GM18517 (cell line): ENCODE results near the gene ANO1.

Experiments used
- ATAC-seq: cut with Tn5 transposase; IDR thresholded peaks from one replicate; pipeline ENCODE4 v1.9.1; 2021; ENCODE audit warnings: mild to moderate bottlenecking, moderate library complexity; ENCODE audit not compliant: unreplicated experiment

The ANO1 gene

DNA sequence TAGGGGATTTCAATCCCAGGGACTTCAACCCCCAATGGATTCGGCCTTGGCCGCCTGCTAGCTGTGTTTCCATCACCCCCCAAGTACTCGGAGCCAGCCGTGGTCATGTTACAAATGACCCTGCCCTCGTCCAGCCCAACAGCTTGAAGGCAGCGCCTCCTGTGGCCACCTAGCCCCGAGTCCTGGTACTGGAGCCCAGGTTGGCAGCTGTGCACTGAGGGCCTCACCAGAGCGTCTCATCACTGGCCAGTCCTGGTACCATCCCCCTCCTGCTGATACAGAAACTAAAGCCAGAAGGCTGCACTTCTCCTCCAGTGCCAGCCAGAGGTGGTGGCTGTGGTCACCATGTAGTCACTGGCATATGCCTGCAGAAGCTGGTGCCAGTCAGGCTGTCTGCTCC lies 80.1 kb downstream of the ANO1 start:
- ATAC-seq: no peak

DNA sequence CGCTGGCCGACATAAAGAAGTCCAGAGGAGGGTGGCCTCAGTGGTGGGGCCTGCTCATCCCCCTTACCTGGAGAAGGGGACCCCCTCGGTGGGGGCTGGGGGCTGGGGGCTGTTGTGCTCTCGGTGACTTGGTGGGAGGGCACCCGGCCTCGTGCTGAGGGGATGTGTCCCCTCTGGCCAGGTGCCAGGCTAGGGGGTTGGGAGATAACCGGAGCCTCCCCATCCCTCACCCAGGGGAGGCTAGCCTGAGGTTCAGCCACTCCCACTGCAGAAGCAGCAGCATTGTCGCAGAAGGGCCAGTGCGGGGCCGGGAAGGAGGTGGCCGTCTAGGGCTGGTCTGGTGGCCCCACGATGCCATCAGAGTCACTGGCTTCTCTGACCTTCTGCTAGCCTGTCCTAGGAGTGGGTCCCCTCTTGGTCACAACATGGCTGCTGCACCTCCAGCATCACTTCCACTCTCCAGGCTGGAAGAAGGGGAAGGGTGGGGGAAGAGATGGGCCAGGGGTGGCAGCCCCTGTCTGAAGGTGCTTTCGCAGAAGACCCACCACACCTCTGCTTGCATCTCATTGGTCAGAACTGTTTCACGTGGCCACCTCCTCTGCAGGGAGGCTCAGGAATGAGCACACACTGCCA lies 80.8 kb downstream of the ANO1 start:
- no peak for ATAC-seq

DNA sequence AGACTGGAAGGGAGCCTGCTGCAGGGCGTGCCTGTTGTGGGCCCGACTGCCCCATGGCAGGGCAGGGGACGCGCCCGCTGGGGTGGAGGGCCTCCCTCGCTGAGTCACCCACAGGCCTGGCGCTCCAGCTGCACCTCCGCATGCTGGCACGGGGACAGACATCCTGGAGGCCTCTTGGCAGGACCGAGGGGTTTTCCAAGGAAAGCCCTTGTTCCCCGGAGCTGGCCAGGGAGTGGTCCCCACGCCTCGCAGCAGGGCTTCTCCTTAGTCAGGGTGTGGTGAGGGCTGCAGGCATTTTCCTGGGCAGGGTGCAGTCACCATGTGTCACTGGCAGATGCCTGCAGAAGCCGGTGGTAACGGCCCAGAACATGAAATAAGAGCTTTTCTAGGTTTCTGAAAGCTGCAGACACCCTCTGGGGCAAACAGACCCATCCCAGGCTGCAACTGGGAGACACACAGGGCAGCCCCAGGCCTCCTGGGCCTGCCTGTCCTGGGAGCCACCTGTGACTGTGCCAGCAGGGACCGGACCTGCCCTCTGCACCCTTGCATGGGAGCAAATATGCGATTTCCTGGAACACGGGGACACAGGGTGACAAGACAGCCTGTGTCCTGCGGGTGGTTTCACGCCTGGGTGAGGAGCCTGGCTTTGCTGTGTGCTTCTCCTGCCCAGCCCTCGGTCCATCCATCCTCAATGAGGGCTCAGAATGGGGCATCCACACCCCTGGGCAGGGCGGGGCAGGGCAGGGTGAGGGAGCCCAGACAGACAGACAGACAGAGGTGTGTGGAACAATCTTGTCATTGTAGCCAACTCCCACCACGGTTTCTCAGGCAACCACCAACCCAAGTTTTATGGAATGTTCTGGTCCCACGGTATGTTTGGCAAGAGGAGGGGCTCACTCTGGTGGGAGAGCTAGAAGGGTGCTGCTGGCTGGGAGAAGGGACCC lies 81.8 kb downstream of the ANO1 start:
- no peak for ATAC-seq

DNA sequence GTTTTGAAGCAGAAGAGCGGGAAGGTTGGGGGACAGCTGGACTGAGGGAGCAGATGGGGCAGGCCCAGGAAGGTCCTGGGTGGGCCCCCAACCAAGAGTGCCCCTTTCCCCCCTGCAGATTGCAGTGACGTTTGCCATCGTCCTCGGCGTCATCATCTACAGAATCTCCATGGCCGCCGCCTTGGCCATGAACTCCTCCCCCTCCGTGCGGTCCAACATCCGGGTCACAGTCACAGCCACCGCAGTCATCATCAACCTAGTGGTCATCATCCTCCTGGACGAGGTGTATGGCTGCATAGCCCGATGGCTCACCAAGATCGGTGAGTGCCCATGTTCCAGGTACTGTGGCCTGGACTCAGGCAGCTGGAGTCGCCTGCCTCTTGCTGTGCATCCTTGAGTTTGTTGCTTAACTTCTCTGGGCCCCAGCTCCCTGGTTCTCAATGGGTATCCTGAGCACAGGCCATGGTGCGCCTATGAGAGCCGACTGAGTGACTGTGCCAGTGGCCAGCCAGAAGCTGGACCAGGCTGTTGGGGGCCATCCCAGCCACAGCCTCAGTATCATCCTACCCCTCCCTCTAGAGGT lies 83.0 kb downstream of the ANO1 start:
- ATAC-seq: no peak

DNA sequence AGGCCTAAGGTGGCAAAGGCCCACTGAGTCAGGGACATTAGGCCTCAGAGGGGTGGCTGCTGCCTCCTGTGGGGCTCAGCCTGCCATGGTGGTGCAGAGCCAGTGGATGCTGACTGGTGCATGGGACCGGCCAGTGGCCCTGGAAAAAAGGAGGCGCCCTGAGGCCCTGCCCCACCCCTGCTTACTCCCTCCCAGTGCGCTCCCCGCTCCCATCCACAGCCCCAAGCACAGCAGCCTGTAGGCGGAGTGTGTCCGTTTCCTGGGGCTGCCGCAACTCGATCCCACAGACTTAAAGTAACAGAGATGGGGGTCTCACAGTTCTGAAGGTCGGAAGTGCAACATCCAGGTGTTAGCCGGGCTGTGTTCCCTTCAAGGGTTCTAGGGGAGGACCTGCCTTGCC lies 86.6 kb downstream of the ANO1 start:
- no peak for ATAC-seq

DNA sequence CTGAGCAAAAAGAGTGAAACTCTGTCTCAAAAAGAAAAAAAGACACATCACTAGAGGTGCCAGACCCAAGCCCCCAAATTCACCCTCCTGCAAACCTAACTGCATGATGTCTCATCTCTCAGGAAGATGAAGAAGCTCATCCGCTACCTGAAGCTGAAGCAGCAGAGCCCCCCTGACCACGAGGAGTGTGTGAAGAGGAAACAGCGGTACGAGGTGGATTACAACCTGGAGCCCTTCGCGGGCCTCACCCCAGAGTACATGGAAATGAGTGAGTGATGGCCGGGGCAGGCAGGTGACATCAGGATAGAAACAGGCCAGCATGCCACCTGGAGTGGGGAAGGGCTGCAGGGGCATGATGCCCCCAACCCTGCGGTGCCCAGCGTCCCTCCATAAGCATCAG lies 89.0 kb downstream of the ANO1 start:
- ATAC-seq: no peak

DNA sequence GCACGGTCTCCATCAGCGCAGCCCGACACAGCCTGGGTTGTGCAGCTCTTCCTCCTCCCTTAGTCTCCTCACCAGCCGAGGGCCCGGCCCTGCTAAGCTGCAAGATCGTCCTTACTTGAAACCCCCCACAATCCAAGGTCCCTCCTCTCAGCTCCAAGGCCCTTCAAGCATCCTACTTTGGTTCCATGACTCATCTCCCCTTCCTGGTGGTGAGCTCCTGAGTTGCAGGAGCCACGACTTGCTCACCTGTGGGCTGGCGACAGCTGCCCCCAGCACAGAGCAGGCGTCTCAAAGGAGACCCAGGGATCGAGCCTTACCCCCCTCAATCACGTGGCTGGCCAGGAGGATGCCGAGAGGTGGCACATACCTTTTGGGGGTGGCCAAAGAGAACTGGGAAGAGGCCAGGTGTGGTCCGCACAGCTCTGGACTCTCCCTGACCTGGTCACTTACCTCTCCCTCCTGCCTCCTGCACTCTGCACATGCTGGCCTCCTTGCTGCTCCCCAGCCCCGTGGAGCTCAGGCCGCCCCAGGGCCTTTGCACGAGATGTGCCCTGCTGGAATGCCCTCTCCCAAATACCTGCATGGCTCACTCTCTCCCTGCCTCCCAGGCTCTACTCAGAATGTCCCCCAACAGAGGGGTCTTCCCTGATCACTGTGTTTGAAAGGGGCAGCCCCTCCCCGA lies 89.7 kb downstream of the ANO1 start:
- ATAC-seq: no peak

DNA sequence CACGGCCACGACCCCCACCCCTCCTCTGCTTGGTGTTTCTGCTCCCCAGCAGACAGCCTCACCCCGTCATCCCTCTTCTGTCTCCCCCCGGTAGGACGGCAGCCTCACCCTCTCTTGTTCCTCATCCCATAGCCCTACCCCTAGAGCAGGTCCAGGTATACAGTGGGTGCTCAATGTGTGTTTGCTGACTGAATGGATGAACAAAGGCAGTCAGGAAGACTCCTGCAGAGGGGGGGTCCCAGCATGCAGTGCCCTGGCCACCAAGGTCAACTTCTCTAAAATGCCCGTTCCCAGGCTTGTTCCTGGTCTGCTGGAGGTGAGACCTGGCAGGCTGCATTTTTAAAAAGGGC lies 90.3 kb downstream of the ANO1 start:
- ATAC-seq: no peak

DNA sequence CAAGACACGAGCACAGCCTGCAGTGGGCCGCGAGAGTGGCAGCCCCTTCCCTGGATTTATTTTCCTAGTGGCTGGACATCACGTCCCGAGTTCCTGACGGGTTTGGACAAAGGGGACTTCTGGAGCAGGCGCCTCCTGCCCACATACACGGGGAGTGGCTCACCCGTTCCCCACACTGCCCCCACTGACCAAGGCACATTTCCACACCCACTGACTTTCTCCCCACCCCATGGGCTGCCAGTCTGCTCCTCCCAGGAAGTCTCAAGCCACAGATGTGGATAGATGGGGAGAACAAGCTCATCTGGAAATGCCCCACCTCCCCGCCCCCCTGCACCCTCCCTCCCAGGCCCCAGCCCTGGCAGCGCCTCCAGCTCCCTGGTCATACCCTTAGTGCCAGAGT lies 91.0 kb downstream of the ANO1 start:
- no peak for ATAC-seq

DNA sequence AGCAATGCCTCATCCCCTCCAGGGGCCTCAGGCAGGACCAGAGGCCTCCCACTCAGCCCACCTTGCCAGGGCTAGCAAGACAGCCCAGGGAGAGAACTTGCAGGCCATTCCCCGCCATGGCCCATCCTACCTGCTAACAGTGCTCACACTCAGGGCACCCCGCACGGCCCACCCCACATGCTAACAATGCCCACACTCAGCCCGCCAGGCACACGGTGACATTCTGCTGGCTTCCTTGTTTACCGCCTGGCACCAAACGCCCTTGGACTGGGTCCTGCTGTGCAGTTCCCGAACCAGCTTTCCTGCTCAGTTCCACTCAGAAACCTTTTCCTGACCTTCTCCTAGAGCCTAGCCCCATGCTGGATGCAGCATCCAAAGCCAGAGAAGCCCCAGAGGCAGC lies 91.5 kb downstream of the ANO1 start:
- no peak for ATAC-seq

DNA sequence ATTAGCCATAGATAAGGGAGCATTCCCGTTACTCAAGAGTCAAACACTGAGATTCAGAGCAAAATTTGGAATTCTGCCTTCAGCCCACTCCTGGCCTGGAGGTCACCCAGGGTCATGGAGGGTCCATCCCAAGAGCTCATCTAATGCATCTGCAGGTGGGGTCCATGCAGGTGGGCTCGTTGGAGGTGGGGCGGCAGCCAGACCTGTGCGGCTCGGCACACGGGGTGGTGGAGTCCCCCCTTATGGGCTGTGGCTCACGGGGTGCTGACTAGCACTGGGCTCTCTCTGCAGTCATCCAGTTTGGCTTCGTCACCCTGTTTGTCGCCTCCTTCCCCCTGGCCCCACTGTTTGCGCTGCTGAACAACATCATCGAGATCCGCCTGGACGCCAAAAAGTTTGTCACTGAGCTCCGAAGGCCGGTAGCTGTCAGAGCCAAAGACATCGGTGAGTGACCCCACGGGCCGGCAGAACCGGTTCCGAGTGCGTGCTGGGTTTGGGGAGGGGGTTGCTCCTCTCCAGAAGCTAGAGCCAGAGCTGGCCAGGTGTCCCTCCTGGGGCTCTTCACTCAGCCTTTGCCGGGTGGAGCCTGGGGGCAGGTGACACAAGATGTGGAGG lies 92.6 kb downstream of the ANO1 start:
- ATAC-seq: no peak

DNA sequence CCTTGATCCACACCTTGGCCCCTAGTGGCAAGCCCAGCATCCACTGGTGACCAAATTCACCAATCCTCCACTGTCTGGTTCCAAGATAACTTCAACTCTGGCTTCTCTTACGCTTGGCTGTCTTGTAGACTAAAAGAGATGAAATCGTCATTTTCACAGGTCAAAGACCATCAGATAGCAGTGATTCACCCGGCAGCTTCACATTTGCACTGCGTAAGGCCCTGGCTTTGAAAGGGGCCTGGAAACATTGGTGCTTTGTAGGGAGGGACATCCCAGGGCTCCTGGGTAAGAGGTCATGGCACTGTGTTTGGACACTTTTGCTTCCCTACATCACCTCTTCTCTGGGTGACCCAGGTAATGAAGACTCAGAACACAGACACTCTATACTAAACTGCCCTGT lies 94.9 kb downstream of the ANO1 start:
- no peak for ATAC-seq

DNA sequence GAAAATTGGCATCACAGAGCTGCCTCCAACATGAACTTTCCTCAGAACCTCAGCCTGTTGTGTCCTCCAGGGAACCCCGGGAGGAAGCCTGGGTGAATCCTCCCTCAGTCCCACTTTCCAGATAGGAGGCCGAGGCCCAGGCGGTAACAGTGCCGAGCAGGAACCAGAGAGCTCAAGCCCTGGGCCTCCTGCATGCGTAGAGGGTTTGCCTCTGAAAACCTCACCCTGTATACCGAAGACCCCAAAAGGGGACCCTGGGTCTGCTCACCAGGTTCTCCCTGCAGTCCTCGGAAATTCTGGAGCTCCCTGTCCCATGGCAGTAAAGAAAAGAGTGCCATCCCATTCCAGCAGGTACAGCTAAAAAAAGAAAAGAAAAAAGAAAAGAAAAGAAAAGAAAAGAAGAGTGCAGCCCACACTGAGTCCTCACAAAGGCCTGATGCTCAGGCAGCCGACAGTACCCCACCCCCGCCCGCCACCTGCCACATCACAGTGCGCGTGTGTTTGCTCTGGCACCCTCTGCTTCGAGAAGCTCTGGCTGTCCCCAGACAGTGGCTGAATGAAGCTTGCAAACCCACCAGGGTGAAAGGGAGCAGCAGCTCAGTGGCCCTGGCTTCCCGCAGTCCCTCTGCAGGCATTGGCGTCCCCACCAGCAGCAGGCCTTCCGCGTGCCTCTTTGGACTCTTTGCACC lies 96.6 kb downstream of the ANO1 start:
- ATAC-seq: no peak

DNA sequence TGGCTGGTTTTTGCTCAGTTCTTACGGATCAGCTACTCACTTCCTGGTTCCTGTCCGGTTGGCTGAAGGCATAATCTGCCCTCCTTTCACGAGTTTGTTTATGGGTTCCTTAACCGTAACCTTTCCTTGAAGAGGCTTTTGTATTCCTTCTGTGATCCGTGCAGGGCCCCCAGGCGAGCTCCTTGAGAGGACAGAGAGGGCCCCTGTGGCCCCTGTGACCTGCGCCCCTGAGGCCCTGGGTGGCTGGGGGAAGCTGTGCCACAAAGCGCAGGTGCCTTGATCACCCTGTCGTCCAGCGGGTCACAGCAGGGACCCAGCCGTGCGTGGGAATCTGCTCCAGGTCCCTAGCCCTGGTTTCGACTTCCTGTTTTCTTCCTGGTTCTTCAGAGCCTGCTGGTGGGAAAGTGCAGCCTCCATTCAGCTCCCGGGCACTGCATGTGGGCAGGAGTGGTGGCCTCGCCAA lies 97.2 kb downstream of the ANO1 start:
- no peak for ATAC-seq

DNA sequence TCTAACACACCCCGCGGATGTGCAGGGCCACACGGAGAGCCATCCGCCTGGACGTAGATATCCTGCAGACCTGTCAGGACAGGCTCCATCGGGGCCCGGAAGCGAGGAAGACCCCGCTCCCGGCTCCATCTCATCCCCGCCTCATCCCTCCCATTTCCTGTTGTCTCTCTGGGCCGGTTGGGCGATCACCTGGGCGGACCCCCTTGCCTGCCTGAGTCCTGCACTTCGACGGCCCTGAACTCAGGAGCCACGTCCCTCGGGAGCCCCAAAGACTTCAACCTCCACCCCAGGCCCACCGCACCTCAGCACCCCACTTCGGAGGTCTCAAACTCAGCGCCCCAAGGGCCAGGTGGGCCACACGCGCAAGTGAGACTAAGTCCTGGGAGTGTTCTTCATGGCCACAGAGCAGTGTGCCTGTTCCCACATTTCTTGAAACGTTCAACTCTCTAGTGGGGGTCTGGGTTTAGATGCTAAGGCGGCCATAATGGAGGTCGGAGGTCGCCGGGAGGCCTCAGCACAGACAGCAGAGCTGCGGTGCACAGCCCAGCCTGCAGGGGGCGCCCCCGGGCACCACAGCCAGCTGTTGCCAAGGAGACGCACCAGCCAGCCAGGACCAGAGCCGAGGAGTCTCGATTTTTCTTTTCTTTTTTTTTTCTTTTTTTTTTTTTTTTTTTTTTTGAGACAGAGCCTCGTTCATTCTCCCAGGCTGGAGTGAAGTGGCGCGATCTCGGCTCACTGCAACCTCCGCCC lies 99.0 kb downstream of the ANO1 start:
- ATAC-seq: no peak

DNA sequence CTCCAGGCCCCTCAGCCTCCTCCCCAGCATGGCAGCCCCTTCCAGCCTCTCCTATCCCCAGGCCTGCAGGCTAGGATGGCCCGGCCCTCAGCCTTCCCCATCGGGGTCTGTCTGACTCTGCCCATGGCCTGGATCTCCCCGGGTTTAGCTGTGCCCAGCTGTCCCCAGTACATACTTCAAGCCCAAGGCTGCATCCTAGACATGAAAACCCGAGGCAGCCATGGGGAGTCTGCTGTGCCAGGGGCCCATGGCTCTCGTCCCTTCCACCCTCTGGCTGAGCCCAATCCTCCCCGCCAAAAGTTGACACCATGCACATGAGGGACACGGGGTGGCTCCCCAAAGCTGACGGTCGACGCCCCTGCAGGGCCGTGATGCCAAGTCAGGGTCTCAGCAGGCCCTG lies 102.8 kb downstream of the ANO1 start:
- no peak for ATAC-seq

DNA sequence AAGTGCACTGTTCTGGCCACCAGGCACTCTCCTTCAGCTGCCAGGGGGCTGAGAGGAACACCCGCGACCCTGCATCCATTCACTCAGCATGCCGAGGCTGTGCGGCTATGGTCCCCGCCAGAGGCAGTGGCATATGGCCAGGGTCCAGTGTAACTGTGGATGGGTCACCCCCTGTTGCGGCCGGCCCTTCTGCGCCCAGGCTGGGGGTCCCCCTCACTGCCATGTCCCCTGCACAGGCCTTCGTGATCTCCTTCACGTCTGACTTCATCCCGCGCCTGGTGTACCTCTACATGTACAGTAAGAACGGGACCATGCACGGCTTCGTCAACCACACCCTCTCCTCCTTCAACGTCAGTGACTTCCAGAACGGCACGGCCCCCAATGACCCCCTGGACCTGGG lies 104.1 kb downstream of the ANO1 start:
- no peak for ATAC-seq

DNA sequence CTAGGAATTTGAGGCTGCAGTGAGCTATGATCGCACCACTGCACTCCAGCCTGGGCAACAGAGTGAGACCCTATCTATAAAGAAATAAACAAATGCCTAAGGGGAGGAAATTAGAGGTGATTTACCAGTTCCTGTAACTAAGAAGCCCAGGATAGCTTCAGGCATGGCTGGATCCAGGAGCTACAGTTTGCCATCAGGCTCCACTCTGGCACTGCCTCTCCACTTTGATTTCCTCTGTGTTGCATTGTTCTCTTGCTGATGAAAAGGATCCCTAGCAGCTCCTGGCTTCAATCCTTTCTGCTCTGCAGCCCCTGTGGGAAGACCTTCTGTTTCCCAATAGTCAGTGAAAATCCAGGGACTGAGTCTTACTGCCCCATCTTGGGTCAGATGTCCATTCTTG lies 104.9 kb downstream of the ANO1 start:
- ATAC-seq: no peak

DNA sequence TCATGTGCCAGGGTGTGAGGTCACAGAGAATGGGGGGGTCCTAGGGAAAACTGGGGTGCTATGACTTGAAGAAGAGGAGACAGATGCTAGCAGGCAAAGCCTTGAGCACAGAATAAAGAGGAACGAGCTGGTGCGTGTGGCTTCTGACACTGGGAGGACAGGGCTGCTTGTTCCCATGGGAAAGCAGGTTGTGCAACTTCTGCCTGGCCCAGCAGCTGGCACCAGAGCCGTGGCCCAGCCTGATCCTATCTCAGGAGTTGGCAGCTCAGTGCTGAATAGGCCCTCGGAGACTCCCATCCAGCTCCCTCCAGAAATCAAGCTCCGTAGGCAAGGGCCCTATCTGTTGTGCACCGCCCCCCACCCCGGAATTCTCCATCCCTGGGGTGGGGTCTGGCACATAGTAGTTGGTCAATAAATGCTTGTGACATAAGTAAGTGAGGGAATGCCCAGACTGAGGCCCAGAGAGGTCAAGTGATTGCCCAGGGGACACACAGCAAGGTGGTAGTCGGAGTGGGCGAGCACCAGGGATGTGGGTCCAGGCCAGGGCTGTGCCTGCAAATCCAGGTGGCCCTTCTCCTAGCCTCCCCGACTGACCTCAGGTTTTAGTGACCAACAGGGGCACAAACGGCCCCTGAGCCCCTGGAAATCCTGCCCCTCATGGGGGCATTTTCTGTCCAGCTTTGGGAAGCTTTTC lies 105.5 kb downstream of the ANO1 start:
- ATAC-seq: no peak
